IPS-18a (cell line): ENCODE measurements around the gene GRM4.

Source experiments
- H3K27ac ChIP-seq: one replicate; pipeline ENCODE4 v1.5.1; 2013; ENCODE audit warnings: low read length
- H3K27me3 ChIP-seq: one replicate; pipeline ENCODE4 v1.6.1; 2013; ENCODE audit warnings: mild to moderate bottlenecking, low read length; ENCODE audit not compliant: control insufficient read depth, insufficient read depth
- H3K36me3 ChIP-seq: one replicate; pipeline ENCODE4 v1.6.1; 2013; ENCODE audit warnings: low read depth, low read length; ENCODE audit not compliant: control insufficient read depth
- H3K4me1 ChIP-seq: one replicate; pipeline ENCODE4 v1.6.1; 2013; ENCODE audit warnings: low read depth, low read length; ENCODE audit not compliant: control insufficient read depth
- H3K4me3 ChIP-seq: one replicate; pipeline ENCODE4 v1.5.1; 2013; ENCODE audit warnings: low read length
- H3K9ac ChIP-seq: one replicate; pipeline ENCODE4 v1.6.1; 2013; ENCODE audit warnings: mild to moderate bottlenecking, low read length, moderate library complexity
- H3K9me3 ChIP-seq: one replicate; pipeline ENCODE4 v1.6.1; 2013; ENCODE audit warnings: low read depth, low read length; ENCODE audit not compliant: control insufficient read depth

Gene GRM4

DNA sequence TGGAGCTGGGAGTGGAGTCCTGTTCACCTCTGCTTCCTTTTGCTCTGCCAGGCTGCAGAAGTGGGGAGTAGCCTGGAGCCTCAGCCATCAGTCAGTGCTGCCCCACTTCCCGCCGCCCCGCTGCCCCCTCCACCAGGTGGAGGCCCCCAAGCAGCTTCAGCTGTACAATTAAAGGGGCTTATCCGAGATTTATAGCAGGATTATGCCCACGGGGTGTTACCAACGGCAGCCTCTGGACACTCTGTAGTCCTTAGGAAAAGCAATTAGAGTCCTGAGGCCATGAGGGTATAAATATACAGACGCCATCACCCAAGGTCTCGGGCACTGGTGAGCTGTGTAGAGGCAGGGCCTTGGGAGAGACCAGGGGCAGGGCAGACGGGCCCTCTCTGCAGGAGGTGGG is 55.4 kb downstream of the GRM4 start:
- Histone ChIP-seq H3K4me3 (no peak overlapping the region), H3K4me1 (no peaks in the 10 kb centered on the region), H3K9ac (no peak overlapping the region), H3K9me3 (no peaks in the 10 kb centered on the region), H3K27me3 (no peaks in the 10 kb centered on the region), H3K27ac (no peak overlapping the region), H3K36me3 (no peaks in the 10 kb centered on the region)

GRCh38 chr6:34086558-34086957 is 59.3 kb downstream of the GRM4 start:
- Histone ChIP-seq H3K4me1 (peaks cover 7% of the 10 kb centered on the region), H3K9ac (no peak overlapping the region), H3K27me3 (no peaks in the 10 kb centered on the region), H3K4me3 (no peak overlapping the region), H3K36me3 (no peaks in the 10 kb centered on the region), H3K9me3 (no peaks in the 10 kb centered on the region), H3K27ac (no peak overlapping the region)

GRCh38 chr6:34085453-34086170 is 60.3 kb downstream of the GRM4 start:
- H3K9ac ChIP-seq = no peak overlapping the region
- no peaks in the 10 kb centered on the region for H3K9me3 ChIP-seq
- H3K4me3 ChIP-seq = no peak overlapping the region
- H3K27ac ChIP-seq = no peak overlapping the region
- no peaks in the 10 kb centered on the region for H3K36me3 ChIP-seq
- peaks cover 7% of the 10 kb centered on the region for H3K4me1 ChIP-seq
- H3K27me3 ChIP-seq = no peaks in the 10 kb centered on the region

DNA sequence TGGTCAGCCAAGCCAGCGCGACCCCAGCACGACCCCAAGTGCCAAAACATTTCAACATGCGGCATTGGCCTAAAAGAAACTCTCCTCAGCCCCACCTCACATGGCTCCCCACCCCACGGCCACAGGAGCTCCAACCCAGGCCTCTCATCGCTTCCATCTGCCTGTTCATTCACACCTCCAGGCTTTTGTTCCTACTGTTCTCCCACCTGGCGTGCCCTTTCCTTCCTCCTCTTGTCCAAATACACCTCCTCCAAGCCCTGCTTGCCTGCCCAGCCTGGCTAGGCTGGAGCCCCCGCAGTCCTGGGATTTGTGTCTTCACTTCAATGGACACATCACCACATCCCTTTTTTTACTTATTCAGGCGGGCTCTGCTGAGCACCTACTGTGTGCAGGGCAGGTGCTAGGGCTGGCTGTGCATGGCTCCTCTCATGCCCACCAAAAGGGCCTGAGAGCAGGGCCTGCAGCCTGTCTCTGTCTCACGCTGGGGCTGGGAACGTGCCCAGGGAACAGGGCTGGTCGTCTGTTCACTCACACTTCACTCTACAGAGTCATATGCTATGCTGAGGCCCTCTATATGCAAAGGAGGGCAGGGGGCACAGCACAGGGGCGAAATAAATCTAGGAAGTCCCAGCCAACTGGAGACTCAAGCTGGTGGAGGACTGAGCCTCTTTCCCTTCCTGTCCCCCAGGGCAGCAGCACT is 61.1 kb downstream of the GRM4 start:
- Histone ChIP-seq H3K4me3 (no peak overlapping the region), H3K36me3 (no peaks in the 10 kb centered on the region), H3K27ac (no peak overlapping the region), H3K9ac (no peak overlapping the region), H3K9me3 (no peaks in the 10 kb centered on the region), H3K4me1 (peaks cover 7% of the 10 kb centered on the region), H3K27me3 (no peaks in the 10 kb centered on the region)

GRCh38 chr6:34082864-34083626 is 62.8 kb downstream of the GRM4 start:
- Histone ChIP-seq H3K9ac (no peak overlapping the region), H3K27ac (no peak overlapping the region), H3K27me3 (no peaks in the 10 kb centered on the region)

GRCh38 chr6:34082348-34082747 is 63.5 kb downstream of the GRM4 start:
- Histone ChIP-seq H3K4me3 (no peak overlapping the region), H3K36me3 (no peaks in the 10 kb centered on the region), H3K9ac (no peak overlapping the region), H3K4me1 (peaks cover 9% of the 10 kb centered on the region), H3K9me3 (no peaks in the 10 kb centered on the region), H3K27ac (no peak overlapping the region), H3K27me3 (no peaks in the 10 kb centered on the region)

More at GRCh38 chr6:34082864-34083626, 62.8 kb downstream of the GRM4 start:
- H3K36me3 ChIP-seq = no peaks in the 10 kb centered on the region
- no peaks in the 10 kb centered on the region for H3K9me3 ChIP-seq
- peaks cover 7% of the 10 kb centered on the region for H3K4me1 ChIP-seq
- no peak overlapping the region for H3K4me3 ChIP-seq

- Histone ChIP-seq H3K36me3 (no peaks in the 10 kb centered on the region), H3K9ac (no peak overlapping the region), H3K27me3 (no peaks in the 10 kb centered on the region), H3K4me3 (no peak overlapping the region), H3K4me1 (peaks cover 15% of the 10 kb centered on the region), H3K9me3 (no peaks in the 10 kb centered on the region), H3K27ac (no peak overlapping the region)
Measured at GRCh38 chr6:34080357-34080756, 65.5 kb downstream of the GRM4 start.

DNA sequence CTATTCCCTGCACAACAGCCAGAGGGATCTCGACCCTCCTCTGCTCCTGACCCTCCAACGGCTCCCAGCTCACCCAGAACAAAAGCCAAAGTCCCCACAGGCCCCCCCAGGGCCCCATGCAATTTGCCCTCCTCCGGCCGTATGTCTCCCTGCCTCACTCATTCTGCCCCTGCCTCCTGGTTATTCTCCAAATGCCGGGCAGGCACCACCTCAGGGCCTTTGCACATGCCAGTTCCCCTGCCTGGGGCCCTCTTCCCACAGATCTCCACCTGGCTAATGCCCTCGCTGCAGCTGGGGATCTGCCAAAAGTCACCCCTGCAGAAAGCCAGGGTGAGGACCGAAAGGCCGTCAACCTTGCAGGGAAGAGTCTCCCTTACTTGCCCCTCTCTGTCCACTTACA is 66.0 kb downstream of the GRM4 start:
- no peak overlapping the region for H3K4me3 ChIP-seq
- no peak overlapping the region for H3K9ac ChIP-seq
- no peaks in the 10 kb centered on the region for H3K36me3 ChIP-seq
- H3K4me1 ChIP-seq = peaks cover 15% of the 10 kb centered on the region
- no peak overlapping the region for H3K27ac ChIP-seq
- H3K9me3 ChIP-seq = no peaks in the 10 kb centered on the region
- H3K27me3 ChIP-seq = no peaks in the 10 kb centered on the region

- Histone ChIP-seq H3K9me3 (no peaks in the 10 kb centered on the region), H3K27me3 (no peaks in the 10 kb centered on the region), H3K27ac (no peak overlapping the region), H3K9ac (no peak overlapping the region), H3K36me3 (no peaks in the 10 kb centered on the region), H3K4me3 (no peak overlapping the region), H3K4me1 (peaks cover 8% of the 10 kb centered on the region)
Measured at GRCh38 chr6:34075906-34076305, 70.0 kb downstream of the GRM4 start.

- Histone ChIP-seq H3K36me3 (no peaks in the 10 kb centered on the region), H3K9me3 (no peaks in the 10 kb centered on the region), H3K9ac (no peak overlapping the region), H3K4me1 (peaks cover 8% of the 10 kb centered on the region), H3K4me3 (no peak overlapping the region), H3K27me3 (no peaks in the 10 kb centered on the region), H3K27ac (no peak overlapping the region)
Measured at GRCh38 chr6:34074064-34074742, 71.7 kb downstream of the GRM4 start.

DNA sequence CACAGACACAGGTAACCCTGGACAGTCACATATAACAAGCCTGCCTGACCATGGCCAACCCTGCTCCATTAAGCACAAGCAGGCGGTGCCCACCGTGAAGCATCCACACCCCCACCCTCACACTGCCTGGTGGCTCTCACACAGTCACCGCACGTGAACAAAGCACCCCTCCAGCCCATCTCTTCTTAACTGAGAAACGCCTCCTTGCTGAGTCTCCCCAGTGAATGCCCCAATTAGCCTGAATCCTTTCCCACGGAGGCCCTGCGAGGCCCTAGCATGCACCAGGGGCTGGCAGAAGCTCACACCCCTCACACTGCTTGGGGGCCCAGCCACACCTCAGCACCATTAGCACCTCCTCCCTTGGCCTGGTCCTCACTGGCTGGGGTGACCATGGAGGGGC is 72.3 kb downstream of the GRM4 start:
- Histone ChIP-seq H3K4me1 (peaks cover 8% of the 10 kb centered on the region), H3K27me3 (no peaks in the 10 kb centered on the region), H3K27ac (no peak overlapping the region), H3K36me3 (no peaks in the 10 kb centered on the region), H3K9ac (no peak overlapping the region), H3K9me3 (no peaks in the 10 kb centered on the region), H3K4me3 (no peak overlapping the region)
